ENCODE data around the gene SPEN. TPM values are rescaled to one million over a fixed set of nuclear protein-coding genes. Genes with fewer than 3 reads are reported as not detected.

Gene SPEN
- total RNA-seq, 1 donor from 2014 or later = 54.0 TPM

- no peaks in the 10 kb centered on the region for H3K9me3 Mint-ChIP-seq (ENCODE audit: unreplicated experiment)
- DNase-seq (ENCODE audit: extremely low spot score, unreplicated experiment) = no peak
- H3K27me3 Mint-ChIP-seq (ENCODE audit: unreplicated experiment) = no peaks in the 10 kb centered on the region
- peaks cover 8% of the 10 kb centered on the region for H3K36me3 Mint-ChIP-seq (ENCODE audit: unreplicated experiment)
- peak overlapping the region; percentile 75 for H3K27ac Mint-ChIP-seq (ENCODE audit: unreplicated experiment)
- TF ChIP-seq, protein P1, sequence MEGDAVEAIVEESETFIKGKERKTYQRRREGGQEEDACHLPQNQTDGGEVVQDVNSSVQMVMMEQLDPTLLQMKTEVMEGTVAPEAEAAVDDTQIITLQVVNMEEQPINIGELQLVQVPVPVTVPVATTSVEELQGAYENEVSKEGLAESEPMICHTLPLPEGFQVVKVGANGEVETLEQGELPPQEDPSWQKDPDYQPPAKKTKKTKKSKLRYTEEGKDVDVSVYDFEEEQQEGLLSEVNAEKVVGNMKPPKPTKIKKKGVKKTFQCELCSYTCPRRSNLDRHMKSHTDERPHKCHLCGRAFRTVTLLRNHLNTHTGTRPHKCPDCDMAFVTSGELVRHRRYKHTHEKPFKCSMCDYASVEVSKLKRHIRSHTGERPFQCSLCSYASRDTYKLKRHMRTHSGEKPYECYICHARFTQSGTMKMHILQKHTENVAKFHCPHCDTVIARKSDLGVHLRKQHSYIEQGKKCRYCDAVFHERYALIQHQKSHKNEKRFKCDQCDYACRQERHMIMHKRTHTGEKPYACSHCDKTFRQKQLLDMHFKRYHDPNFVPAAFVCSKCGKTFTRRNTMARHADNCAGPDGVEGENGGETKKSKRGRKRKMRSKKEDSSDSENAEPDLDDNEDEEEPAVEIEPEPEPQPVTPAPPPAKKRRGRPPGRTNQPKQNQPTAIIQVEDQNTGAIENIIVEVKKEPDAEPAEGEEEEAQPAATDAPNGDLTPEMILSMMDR (IDR thresholded peaks at IDR 0.05) = no peak
- H3K4me1 Mint-ChIP-seq (ENCODE audit: unreplicated experiment) = peaks cover 53% of the 10 kb centered on the region
- H3K4me3 Mint-ChIP-seq (ENCODE audit: unreplicated experiment) = no peak overlapping the region
Measured at GRCh38 chr1:15963363-15963967, 116.0 kb downstream of the SPEN start.

DNA sequence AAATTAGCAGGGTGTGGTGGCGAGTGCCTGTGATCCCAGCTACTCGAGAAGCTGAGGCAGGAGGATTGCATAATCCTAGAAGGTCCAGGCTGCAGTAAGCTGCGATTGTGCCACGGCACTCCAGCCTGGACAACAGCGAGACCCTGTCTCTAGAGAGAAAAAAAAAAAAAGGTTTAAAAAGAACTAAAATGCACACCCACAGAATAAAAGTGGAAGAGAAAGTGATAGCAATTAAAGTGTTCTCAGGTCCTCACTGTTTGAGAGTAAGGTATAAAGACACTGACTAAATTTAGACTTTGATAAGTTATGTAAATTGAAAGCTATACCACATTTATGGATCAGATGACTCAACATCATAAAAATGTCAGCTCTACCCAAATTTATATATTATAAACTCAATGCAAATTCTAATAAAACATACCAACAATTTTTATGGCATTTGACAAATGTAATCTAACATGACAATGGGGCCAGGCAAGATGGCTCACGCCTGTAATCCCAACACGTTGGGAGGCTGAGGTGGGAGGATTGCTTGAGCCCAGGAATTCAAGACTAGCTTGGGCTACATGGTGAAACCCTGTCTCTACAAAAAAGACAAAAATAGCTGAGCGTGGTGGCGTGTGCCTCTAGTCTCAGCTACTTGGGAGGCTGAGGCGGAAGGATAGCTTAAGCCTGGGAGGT is 116.6 kb downstream of the SPEN start:
- no peak overlapping the region for H3K4me3 Mint-ChIP-seq (ENCODE audit: unreplicated experiment)
- TF ChIP-seq, protein P1 (IDR thresholded peaks at IDR 0.05) = no peak
- peak overlapping the region; percentile 75 for H3K27ac Mint-ChIP-seq (ENCODE audit: unreplicated experiment)
- no peaks in the 10 kb centered on the region for H3K27me3 Mint-ChIP-seq (ENCODE audit: unreplicated experiment)
- H3K4me1 Mint-ChIP-seq (ENCODE audit: unreplicated experiment) = peaks cover 47% of the 10 kb centered on the region
- DNase-seq (ENCODE audit: extremely low spot score, unreplicated experiment) = no peak
- no peaks in the 10 kb centered on the region for H3K9me3 Mint-ChIP-seq (ENCODE audit: unreplicated experiment)
- peaks cover 8% of the 10 kb centered on the region for H3K36me3 Mint-ChIP-seq (ENCODE audit: unreplicated experiment)

- H3K27ac Mint-ChIP-seq (ENCODE audit: unreplicated experiment) = peak overlapping the region; percentile 66
Measured at GRCh38 chr1:15965228-15965767, 117.8 kb downstream of the SPEN start.

GRCh38 chr1:15966081-15966955 is 118.8 kb downstream of the SPEN start:
- H3K9me3 Mint-ChIP-seq (ENCODE audit: unreplicated experiment) = no peaks in the 10 kb centered on the region
- H3K36me3 Mint-ChIP-seq (ENCODE audit: unreplicated experiment) = peaks cover 20% of the 10 kb centered on the region
- H3K4me1 Mint-ChIP-seq (ENCODE audit: unreplicated experiment) = peaks cover 35% of the 10 kb centered on the region
- TF ChIP-seq, protein P1 (IDR thresholded peaks at IDR 0.05) = no peak
- no peaks in the 10 kb centered on the region for H3K27me3 Mint-ChIP-seq (ENCODE audit: unreplicated experiment)
- peak overlapping the region; percentile 66 for H3K27ac Mint-ChIP-seq (ENCODE audit: unreplicated experiment)
- no peak for DNase-seq (ENCODE audit: extremely low spot score, unreplicated experiment)
- H3K4me3 Mint-ChIP-seq (ENCODE audit: unreplicated experiment) = no peak overlapping the region

More at GRCh38 chr1:15965228-15965767, 117.8 kb downstream of the SPEN start:
- no peak for DNase-seq (ENCODE audit: extremely low spot score, unreplicated experiment)
- peaks cover 37% of the 10 kb centered on the region for H3K4me1 Mint-ChIP-seq (ENCODE audit: unreplicated experiment)
- TF ChIP-seq, protein P1 (IDR thresholded peaks at IDR 0.05) = no peak
- no peaks in the 10 kb centered on the region for H3K27me3 Mint-ChIP-seq (ENCODE audit: unreplicated experiment)
- H3K36me3 Mint-ChIP-seq (ENCODE audit: unreplicated experiment) = peaks cover 14% of the 10 kb centered on the region
- H3K4me3 Mint-ChIP-seq (ENCODE audit: unreplicated experiment) = no peak overlapping the region
- H3K9me3 Mint-ChIP-seq (ENCODE audit: unreplicated experiment) = no peaks in the 10 kb centered on the region

All from osteocyte (in vitro differentiated cells).